Measurements from ENCODE around the gene PPP1R36.
"Not testable (repeated sequence)": the region's sequence is repeated elsewhere in the genome, so short reads cannot be mapped to it uniquely, and the experiment has no call there.

PPP1R36 gene

DNA sequence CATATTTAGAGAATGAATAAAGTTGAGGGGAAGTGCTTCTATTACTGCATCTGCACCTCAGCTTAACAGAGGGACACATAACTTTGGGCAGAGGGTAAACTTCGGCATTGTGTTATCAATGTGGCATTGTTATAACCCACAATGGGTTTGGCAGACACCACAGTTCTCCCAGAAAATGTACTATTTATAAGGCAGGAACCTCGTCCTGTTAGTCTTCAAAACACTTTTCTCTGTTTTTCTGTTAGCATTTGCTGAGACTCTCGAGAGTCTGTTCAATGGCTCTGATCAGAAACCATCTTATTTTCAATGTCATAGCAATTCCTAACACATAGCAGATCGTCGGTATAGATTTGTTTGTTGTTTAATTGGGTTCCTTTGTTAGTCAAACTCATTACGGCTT is 13.9 kb downstream of the PPP1R36 start:
- TF ChIP-seq, protein P1, sequence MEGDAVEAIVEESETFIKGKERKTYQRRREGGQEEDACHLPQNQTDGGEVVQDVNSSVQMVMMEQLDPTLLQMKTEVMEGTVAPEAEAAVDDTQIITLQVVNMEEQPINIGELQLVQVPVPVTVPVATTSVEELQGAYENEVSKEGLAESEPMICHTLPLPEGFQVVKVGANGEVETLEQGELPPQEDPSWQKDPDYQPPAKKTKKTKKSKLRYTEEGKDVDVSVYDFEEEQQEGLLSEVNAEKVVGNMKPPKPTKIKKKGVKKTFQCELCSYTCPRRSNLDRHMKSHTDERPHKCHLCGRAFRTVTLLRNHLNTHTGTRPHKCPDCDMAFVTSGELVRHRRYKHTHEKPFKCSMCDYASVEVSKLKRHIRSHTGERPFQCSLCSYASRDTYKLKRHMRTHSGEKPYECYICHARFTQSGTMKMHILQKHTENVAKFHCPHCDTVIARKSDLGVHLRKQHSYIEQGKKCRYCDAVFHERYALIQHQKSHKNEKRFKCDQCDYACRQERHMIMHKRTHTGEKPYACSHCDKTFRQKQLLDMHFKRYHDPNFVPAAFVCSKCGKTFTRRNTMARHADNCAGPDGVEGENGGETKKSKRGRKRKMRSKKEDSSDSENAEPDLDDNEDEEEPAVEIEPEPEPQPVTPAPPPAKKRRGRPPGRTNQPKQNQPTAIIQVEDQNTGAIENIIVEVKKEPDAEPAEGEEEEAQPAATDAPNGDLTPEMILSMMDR (IDR thresholded peaks at IDR 0.05; ENCODE audit: low read depth, low read length, missing control alignments), result no peak
- no peak for DNase-seq (ENCODE audit: low read depth)
- in situ Hi-C loops (cut with HindIII; ENCODE audit: low sequenced_read_pairs), result no loop called here
- H3K4me3 ChIP-seq (ENCODE audit: low read depth, low read length), result no peak overlapping the region

DNA sequence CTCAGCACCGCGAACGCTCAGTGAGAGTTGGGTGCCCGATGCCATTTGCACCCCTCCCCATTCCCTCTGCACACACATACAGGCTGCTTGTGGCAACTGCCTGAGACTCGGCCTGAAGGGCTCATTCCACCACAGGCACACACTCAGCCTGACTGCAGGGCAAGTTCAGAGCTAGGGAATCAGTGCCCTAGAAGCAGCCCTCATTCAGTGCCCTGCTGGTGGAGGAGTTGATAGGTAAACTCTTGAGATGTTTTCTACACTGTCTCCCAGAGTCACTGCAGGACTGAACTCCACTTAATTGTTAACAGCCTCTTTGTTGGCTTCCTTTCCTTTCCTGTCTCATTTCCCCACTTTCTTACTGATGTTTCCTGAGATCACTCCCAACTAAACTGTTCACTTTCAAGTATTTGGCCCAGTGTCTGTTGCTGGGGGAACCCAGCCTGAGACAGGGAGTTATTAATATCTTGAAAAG is 16.9 kb downstream of the PPP1R36 start:
- DNase-seq (ENCODE audit: low read depth), result no peak
- TF ChIP-seq, protein P1 (IDR thresholded peaks at IDR 0.05; ENCODE audit: low read depth, low read length, missing control alignments), result no peak
- in situ Hi-C loops (cut with HindIII; ENCODE audit: low sequenced_read_pairs), result no loop called here
- no peak overlapping the region for H3K4me3 ChIP-seq (ENCODE audit: low read depth, low read length)

DNA sequence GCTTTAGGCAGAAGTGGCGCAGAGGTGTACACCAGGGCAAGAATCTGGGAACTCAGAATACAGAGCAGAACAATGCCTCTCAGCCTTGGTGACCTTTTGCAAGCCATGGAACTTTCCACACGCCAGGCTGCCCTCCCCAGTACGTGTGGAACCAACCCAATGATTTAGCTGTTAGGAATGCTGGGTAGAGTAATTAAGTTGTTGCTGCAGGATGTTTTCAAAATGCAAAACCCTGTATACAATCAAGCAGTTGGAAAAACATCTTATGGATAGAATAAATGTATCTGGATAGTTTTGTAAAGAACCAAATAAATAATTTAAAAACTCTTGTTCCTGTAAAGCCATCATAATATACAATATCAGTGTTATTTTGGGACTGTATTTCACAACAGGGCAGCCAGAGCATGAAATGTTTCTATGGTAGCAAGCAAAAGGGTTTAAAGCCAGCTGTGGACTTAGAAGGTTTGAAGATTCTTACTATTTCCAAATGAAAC is 19.4 kb downstream of the PPP1R36 start:
- in situ Hi-C loops (cut with HindIII; ENCODE audit: low sequenced_read_pairs), result no loop called here
- TF ChIP-seq, protein P1 (IDR thresholded peaks at IDR 0.05; ENCODE audit: low read depth, low read length, missing control alignments), result no peak
- no peak overlapping the region for H3K4me3 ChIP-seq (ENCODE audit: low read depth, low read length)
- peak; percentile 27 for DNase-seq (ENCODE audit: low read depth)

DNA sequence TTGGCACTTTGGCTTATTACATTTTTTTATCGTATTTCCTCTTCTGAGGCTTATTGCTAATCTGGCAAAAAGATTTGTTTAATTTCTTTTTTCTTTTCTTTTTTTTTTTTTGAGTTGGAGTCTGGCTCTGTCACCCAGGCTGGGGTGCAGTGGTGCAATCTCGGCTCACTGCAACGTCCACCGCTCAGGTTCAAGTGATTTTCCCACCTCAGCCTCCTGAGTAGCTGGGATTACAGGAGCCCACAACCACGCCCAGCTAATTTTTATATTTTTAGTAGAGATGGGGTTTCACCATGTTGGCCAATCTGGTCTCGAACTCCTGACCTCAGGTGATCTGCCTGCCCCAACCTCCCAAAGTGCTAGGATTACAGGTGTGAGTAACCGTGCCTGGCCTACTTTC is 19.9 kb downstream of the PPP1R36 start:
- DNase-seq (ENCODE audit: low read depth); in situ Hi-C loops (cut with HindIII; ENCODE audit: low sequenced_read_pairs); H3K4me3 ChIP-seq (ENCODE audit: low read depth, low read length): not testable (repeated sequence)

DNA sequence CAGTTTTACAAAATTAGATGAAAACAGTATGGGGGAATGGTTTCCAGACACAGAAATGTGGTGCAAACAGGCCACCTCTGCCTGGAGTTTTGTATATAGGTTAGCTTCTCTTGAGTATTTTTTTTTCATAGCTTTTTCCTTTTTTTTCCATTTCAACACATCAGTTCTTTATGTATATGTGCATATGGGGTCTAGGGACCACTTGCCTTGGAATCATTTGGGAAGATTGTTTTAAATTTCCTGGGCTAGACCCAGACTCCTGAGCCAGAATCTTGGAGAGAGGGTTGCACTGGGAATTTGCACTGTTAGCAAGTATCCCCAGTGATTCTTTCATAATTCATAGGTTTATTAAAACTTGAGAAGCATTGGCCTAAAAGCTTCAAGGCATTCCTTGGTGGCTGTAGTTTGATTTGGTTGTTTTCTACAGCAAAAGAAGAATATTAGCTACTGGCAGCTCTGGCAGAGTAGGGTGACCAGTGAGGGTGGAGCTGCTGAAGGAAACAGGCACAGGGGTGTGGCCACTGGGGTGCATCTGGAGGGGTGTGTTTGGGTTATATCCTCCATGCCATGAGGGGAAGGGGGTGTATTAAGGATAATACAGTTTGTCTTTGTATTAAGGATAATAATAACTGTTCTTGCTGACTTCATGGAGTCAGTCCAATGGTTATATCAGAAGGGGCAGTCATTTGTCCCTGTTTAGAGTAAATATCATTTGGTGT is 22.8 kb downstream of the PPP1R36 start:
- TF ChIP-seq, protein P1 (IDR thresholded peaks at IDR 0.05; ENCODE audit: low read depth, low read length, missing control alignments), result no peak
- no peak for DNase-seq (ENCODE audit: low read depth)
- no peak overlapping the region for H3K4me3 ChIP-seq (ENCODE audit: low read depth, low read length)
- in situ Hi-C loops (cut with HindIII; ENCODE audit: low sequenced_read_pairs), result no loop called here

DNA sequence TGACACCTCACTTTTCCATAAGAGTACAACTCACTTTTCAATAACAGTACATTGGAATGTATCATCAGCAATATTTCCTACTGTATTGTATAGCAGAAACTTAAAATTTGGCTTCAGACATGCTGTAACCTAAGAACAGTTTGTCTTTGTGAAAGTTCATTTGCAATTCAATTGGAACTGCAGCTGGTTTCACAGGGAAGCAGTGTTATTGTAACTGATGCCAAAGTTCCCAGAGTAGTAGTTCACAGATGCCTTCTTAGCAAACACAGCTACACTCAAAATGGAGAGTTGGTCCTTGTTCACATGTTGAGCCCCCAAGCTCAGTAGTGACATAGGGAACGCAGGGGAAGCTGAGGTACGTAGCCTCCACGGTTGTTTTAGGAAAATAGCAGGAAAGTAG is 23.3 kb downstream of the PPP1R36 start:
- no peak overlapping the region for H3K4me3 ChIP-seq (ENCODE audit: low read depth, low read length)
- in situ Hi-C loops (cut with HindIII; ENCODE audit: low sequenced_read_pairs), result no loop called here
- DNase-seq (ENCODE audit: low read depth), result peak; percentile 72
- TF ChIP-seq, protein P1 (IDR thresholded peaks at IDR 0.05; ENCODE audit: low read depth, low read length, missing control alignments), result no peak

DNA sequence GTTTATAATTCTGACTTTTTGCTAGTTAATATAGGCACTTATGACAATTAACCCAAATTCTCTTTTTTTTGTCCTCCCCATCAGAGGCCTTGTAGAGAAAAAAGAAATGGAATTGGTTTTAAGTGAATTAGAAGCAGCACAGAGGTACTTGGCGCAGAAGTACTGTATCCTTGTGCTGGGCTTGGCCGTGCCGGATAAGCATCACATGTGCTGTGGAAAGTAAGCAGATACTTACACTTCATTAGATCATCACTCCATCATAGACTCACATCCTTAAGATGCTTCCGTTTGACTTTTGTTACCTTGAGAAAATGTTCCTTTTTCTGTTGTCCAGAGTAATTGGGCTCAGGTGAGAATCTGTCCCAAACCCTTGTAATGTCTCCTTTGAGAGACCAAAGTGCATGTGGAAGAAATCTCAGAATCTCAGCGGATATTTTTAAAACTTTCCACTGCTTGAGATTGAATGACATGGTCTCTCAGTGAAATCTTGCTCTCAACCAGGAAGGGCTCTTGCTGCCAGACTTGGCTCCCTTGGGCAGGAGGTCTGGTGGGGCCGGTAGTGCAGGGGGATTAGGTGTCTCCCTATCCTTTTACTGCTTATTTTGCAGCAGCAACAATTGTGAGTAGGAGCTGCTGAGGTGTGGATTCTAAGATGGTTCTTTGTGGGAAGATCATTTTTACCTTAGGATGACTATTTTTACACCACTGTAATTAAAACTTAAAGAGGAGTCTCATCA is 24.8 kb downstream of the PPP1R36 start:
- in situ Hi-C loops (cut with HindIII; ENCODE audit: low sequenced_read_pairs), result no loop called here
- H3K4me3 ChIP-seq (ENCODE audit: low read depth, low read length), result no peak overlapping the region
- no peak for DNase-seq (ENCODE audit: low read depth)
- TF ChIP-seq, protein P1 (IDR thresholded peaks at IDR 0.05; ENCODE audit: low read depth, low read length, missing control alignments), result no peak
